ENCODE results near the gene HERPUD1.
"Not testable (repeated sequence)": the region's sequence is repeated elsewhere in the genome, so short reads cannot be mapped to it uniquely, and the experiment has no call there.

Gene HERPUD1

DNA sequence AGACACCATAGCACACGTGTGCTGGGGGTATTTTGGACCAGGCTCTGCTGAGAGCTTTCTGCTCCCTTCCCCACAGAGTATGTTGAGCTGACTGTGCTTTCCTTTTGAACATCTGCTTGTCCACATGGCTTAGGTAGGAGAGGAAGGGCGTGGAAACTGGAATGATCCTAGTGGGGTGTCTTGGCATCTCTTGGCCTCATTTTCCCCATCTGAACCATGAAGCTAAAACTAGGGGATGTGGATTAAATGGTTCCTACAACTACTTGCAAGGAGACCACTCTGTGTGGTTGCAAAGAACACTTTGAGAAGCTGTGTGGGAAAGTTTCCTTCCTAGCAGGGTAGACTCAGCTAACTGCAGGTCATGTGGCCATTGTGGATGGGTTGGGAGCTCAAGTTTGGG lies 50.8 kb downstream of the HERPUD1 start:
- Histone ChIP-seq H3K36me3 (ENCODE audit: control insufficient read depth, insufficient read depth, low read length) (no peaks in the 10 kb centered on the region), H3K27ac (ENCODE audit: low read depth, low read length, severe bottlenecking) (no peak overlapping the region), H3K4me3 (ENCODE audit: extremely low read depth, insufficient read depth, low read length, poor library complexity, severe bottlenecking) (no peak overlapping the region), H3K4me1 (ENCODE audit: control insufficient read depth, insufficient read depth, low read length, poor library complexity, severe bottlenecking) (no peaks in the 10 kb centered on the region), H3K9me3 (ENCODE audit: control insufficient read depth, low read length) (no peaks in the 10 kb centered on the region)
- 40 to 100% methylated on average over 1 of the region's 2 CpGs for WGBS, 2 experiments (ENCODE audit: insufficient coverage in 2 of 2)

DNA sequence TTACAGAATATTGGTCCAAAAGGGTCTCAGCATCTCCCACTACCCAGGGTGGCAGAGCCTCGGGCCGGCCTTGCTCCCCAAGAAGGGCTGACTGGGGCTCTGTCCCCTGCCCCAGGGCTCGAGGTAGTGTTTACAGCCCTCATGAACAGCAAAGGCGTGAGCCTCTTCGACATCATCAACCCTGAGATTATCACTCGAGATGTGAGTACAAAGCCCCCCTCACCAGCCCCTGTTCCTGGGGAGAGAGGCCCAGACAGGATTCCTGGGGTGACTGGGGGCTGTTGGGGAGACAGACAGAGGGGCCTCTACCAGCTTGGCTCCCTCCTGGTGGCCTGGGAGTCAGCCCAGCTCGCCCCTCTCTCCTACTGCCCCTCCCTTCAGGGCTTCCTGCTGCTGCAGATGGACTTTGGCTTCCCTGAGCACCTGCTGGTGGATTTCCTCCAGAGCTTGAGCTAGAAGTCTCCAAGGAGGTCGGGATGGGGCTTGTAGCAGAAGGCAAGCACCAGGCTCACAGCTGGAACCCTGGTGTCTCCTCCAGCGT lies 51.3 kb downstream of the HERPUD1 start:
- Histone ChIP-seq H3K4me1 (ENCODE audit: control insufficient read depth, insufficient read depth, low read length, poor library complexity, severe bottlenecking) (no peaks in the 10 kb centered on the region), H3K27ac (ENCODE audit: low read depth, low read length, severe bottlenecking) (no peak overlapping the region), H3K4me3 (ENCODE audit: extremely low read depth, insufficient read depth, low read length, poor library complexity, severe bottlenecking) (no peak overlapping the region), H3K9me3 (ENCODE audit: control insufficient read depth, low read length) (no peaks in the 10 kb centered on the region), H3K36me3 (ENCODE audit: control insufficient read depth, insufficient read depth, low read length) (no peaks in the 10 kb centered on the region)
- WGBS, 2 experiments (ENCODE audit: insufficient coverage in 2 of 2) = 72 to 93% methylated on average over 6 to 7 of the region's 9 CpGs

- no peaks in the 10 kb centered on the region for H3K9me3 ChIP-seq (ENCODE audit: control insufficient read depth, low read length)
- 92 to 94% methylated on average over 6 of the region's 6 CpGs for WGBS, 2 experiments (ENCODE audit: insufficient coverage in 2 of 2)
- H3K27ac ChIP-seq (ENCODE audit: low read depth, low read length, severe bottlenecking) = no peak overlapping the region
- H3K4me3 ChIP-seq (ENCODE audit: extremely low read depth, insufficient read depth, low read length, poor library complexity, severe bottlenecking) = no peak overlapping the region
- H3K36me3 ChIP-seq (ENCODE audit: control insufficient read depth, insufficient read depth, low read length) = no peaks in the 10 kb centered on the region
- H3K4me1 ChIP-seq (ENCODE audit: control insufficient read depth, insufficient read depth, low read length, poor library complexity, severe bottlenecking) = no peaks in the 10 kb centered on the region
These were observed 52.7 kb downstream of the HERPUD1 start for GRCh38 chr16:56984639-56985038.

DNA sequence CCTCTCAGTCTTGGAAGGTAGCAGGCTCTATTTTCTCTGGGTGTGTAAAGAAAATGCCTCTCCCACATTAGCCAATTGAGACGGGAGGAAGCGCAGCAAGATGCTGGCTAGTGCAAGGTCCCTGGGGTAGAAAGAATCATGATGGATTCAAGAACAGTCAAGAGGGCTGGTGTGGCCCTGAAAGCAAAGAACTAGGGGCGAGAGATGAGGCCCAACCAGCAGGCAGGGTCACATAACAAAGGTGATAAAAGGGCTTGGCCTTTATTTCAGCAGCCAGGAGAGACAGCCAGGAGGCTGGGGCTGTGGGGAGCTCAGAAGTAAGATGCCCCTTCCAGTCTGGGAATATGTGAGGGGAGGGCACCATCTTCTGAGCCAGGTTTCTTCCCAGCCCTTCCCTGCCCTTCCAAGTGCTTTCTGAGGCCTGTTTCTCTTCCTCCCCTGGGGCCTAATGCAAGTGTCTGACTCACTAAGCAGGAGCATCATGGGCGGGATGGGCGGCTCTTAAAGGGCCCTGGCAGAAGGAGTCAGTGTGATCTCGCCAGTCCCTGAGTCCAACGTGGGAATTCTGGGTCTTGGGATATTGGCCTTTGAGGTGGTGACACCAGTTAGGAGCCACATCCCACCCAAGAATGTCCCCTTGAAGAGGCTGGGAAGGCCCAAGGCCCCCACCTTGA lies 53.5 kb downstream of the HERPUD1 start:
- 75 to 82% methylated on average over 6 to 7 of the region's 7 CpGs for WGBS, 2 experiments (ENCODE audit: insufficient coverage in 2 of 2)

GRCh38 chr16:56985962-56986360 lies 54.0 kb downstream of the HERPUD1 start:
- Histone ChIP-seq H3K4me3 (ENCODE audit: extremely low read depth, insufficient read depth, low read length, poor library complexity, severe bottlenecking) (no peak overlapping the region), H3K36me3 (ENCODE audit: control insufficient read depth, insufficient read depth, low read length) (no peaks in the 10 kb centered on the region), H3K27ac (ENCODE audit: low read depth, low read length, severe bottlenecking) (no peak overlapping the region), H3K9me3 (ENCODE audit: control insufficient read depth, low read length) (no peaks in the 10 kb centered on the region), H3K4me1 (ENCODE audit: control insufficient read depth, insufficient read depth, low read length, poor library complexity, severe bottlenecking) (no peaks in the 10 kb centered on the region)
- WGBS, 2 experiments (ENCODE audit: insufficient coverage in 2 of 2) = 100% methylated on average over 1 of the region's 2 CpGs; no CpG with 5 or more reads in 1 of the 2 experiments

More for the DNA sequence above, 53.5 kb downstream of the HERPUD1 start:
- no peaks in the 10 kb centered on the region for H3K4me1 ChIP-seq (ENCODE audit: control insufficient read depth, insufficient read depth, low read length, poor library complexity, severe bottlenecking)
- no peaks in the 10 kb centered on the region for H3K9me3 ChIP-seq (ENCODE audit: control insufficient read depth, low read length)
- H3K4me3 ChIP-seq (ENCODE audit: extremely low read depth, insufficient read depth, low read length, poor library complexity, severe bottlenecking) = no peak overlapping the region
- no peaks in the 10 kb centered on the region for H3K36me3 ChIP-seq (ENCODE audit: control insufficient read depth, insufficient read depth, low read length)
- H3K27ac ChIP-seq (ENCODE audit: low read depth, low read length, severe bottlenecking) = no peak overlapping the region

- 100% methylated on average over 1 of the region's 1 CpG; no CpG with 5 or more reads in 1 of the 2 experiments for WGBS, 2 experiments (ENCODE audit: insufficient coverage in 2 of 2)
- Histone ChIP-seq H3K9me3 (ENCODE audit: control insufficient read depth, low read length) (no peaks in the 10 kb centered on the region), H3K4me3 (ENCODE audit: extremely low read depth, insufficient read depth, low read length, poor library complexity, severe bottlenecking) (no peak overlapping the region), H3K36me3 (ENCODE audit: control insufficient read depth, insufficient read depth, low read length) (no peaks in the 10 kb centered on the region), H3K4me1 (ENCODE audit: control insufficient read depth, insufficient read depth, low read length, poor library complexity, severe bottlenecking) (no peaks in the 10 kb centered on the region), H3K27ac (ENCODE audit: low read depth, low read length, severe bottlenecking) (no peak overlapping the region)
These were observed 54.4 kb downstream of the HERPUD1 start for GRCh38 chr16:56986361-56986760.

DNA sequence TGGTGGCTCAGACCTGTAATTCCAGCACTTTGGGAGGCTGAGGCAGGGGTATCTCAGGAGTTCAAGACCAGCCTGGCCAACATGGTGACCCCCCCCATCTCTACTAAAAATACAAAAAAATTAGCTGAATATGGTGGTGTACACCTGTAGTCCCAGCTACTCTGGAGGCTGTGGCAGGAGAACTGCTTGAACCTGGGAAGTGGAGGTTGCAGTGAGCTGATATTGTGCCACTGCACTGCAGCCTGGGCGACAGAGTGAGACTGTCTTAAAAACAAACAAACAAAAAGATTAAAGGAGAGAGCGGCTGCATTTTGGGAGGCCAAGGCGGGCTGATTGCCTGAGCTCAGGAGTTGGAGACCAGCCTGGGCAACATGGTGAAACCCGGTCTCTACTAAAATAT lies 55.0 kb downstream of the HERPUD1 start:
- H3K4me1 ChIP-seq (ENCODE audit: control insufficient read depth, insufficient read depth, low read length, poor library complexity, severe bottlenecking); H3K36me3 ChIP-seq (ENCODE audit: control insufficient read depth, insufficient read depth, low read length); H3K4me3 ChIP-seq (ENCODE audit: extremely low read depth, insufficient read depth, low read length, poor library complexity, severe bottlenecking); H3K9me3 ChIP-seq (ENCODE audit: control insufficient read depth, low read length); H3K27ac ChIP-seq (ENCODE audit: low read depth, low read length, severe bottlenecking): not testable (repeated sequence)
- WGBS, 2 experiments (ENCODE audit: insufficient coverage in 2 of 2) = 93 to 98% methylated on average over 3 to 4 of the region's 4 CpGs

- H3K27ac ChIP-seq (ENCODE audit: low read depth, low read length, severe bottlenecking) = no peak overlapping the region
- no peaks in the 10 kb centered on the region for H3K9me3 ChIP-seq (ENCODE audit: control insufficient read depth, low read length)
- 100% methylated on average over 2 of the region's 2 CpGs for WGBS, 2 experiments (ENCODE audit: insufficient coverage in 2 of 2)
- H3K4me1 ChIP-seq (ENCODE audit: control insufficient read depth, insufficient read depth, low read length, poor library complexity, severe bottlenecking) = no peaks in the 10 kb centered on the region
- no peaks in the 10 kb centered on the region for H3K36me3 ChIP-seq (ENCODE audit: control insufficient read depth, insufficient read depth, low read length)
- no peak overlapping the region for H3K4me3 ChIP-seq (ENCODE audit: extremely low read depth, insufficient read depth, low read length, poor library complexity, severe bottlenecking)
These were observed 55.8 kb downstream of the HERPUD1 start for GRCh38 chr16:56987692-56988091.

DNA sequence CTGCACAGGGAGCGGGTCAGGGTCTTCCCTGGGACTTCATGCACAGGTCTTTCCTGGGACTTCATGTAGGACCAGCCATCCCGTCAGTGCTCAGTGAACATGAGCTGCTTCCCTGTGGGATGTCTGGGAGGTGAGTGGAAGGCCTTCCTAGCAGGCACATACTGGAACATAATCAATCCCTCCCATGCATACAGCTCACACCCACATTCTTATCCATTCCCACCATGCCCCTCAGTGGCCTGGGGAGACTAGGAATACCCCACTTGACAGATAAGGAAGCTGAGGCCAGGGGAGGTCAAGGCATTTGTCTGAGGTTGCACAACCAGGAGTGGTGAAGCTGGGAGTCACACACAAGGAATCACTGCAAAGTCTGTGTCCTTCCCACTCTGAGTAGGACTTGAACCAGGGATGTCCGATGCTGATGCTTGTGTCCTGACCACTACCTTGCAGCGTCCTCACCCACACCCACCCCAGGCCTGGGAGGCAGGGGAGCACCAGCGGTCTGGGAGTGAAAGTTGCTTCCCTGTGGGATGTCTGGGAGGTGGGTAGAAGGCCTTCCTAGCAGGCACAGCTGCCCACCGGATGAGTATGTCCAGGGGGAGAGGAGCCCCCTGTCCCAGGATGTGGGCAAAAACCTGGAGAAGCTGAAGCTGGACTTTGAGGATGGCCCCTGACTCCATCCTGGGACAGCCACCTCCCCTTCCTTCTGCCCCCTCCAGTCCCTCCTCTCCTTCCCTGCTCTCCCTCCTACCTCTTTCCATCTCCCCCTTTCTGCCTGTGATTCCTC lies 56.4 kb downstream of the HERPUD1 start:
- Histone ChIP-seq H3K27ac (ENCODE audit: low read depth, low read length, severe bottlenecking) (no peak overlapping the region), H3K4me1 (ENCODE audit: control insufficient read depth, insufficient read depth, low read length, poor library complexity, severe bottlenecking) (no peaks in the 10 kb centered on the region), H3K4me3 (ENCODE audit: extremely low read depth, insufficient read depth, low read length, poor library complexity, severe bottlenecking) (no peak overlapping the region), H3K9me3 (ENCODE audit: control insufficient read depth, low read length) (no peaks in the 10 kb centered on the region), H3K36me3 (ENCODE audit: control insufficient read depth, insufficient read depth, low read length) (no peaks in the 10 kb centered on the region)
- 93 to 95% methylated on average over 3 of the region's 6 CpGs for WGBS, 2 experiments (ENCODE audit: insufficient coverage in 2 of 2)

DNA sequence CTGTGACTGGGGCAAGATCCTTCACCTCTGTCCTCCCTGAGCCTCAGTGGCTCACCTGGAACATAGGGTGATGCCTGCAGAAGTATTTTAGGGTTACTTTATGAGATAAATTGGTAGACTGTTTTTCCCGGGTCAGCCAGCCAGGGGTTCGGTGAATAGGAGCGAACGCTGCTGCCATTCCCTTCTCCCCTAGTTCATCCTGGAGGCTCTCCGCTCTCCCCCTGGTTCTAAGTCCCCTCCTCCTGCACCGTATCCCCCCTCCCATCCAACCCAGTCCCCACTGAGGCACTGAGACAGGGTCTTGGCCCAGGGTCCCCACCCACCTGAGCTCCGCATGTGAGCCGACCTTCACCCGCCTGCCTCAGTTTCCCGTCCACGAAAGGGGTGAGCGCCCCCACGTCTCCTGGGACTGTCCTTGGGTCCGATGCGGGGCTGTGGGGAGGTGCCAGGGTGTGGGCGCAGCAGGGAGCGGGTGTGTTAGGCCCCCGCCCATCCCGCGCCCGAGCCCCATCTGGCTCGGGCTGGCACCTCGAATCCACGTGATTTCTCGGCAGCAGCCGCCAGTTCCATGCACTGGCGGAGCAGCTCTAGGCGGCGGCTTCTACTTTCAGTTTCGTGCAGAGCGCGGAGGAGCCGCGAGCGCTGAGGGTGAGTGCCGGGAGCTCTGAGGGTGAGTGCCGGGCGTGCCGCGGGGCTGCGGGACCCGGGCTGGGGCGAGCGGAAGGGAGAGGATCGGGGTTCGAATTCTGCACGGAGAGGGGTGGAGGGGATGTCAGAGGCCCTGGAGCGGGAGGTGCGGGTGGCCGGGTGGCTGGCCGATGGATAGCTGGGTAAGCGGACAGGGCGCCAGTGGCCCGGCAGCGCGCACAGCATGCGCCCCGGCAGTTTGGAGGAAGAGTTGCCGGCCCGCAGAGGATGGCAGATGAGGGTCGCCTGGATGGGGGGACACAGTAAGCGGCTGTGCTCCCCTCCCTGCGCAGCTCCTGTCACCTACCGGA lies 57.3 kb downstream of the HERPUD1 start, which contains the start of gene NLRC5:
Gene NLRC5, plus strand, starts transcription at position 610 of the 998 bp plus-strand sequence. CDS start 31,156 bp downstream, outside the sequence.
- no peaks in the 10 kb centered on the region for H3K36me3 ChIP-seq (ENCODE audit: control insufficient read depth, insufficient read depth, low read length)
- H3K4me3 ChIP-seq (ENCODE audit: extremely low read depth, insufficient read depth, low read length, poor library complexity, severe bottlenecking) = peak within 1 kb of the TSS; percentile 51
- no peaks in the 10 kb centered on the region for H3K4me1 ChIP-seq (ENCODE audit: control insufficient read depth, insufficient read depth, low read length, poor library complexity, severe bottlenecking)
- H3K9me3 ChIP-seq (ENCODE audit: control insufficient read depth, low read length) = no peaks in the 10 kb centered on the region
- WGBS, 2 experiments (ENCODE audit: insufficient coverage in 2 of 2) = 6 to 10% methylated on average over 50 of the region's 64 CpGs
- no peak within 1 kb of the TSS for H3K27ac ChIP-seq (ENCODE audit: low read depth, low read length, severe bottlenecking)

Measured in mesodermal cell (in vitro differentiated cells).